HG03558 (cell line): ENCODE data around the gene ZBTB43.

Experiments used
- ATAC-seq: cut with Tn5 transposase; IDR thresholded peaks from one replicate; pipeline ENCODE4 v1.9.1; 2021; ENCODE audit warnings: moderate number of reproducible peaks; ENCODE audit not compliant: unreplicated experiment; ENCODE audit errors: extremely low read depth

The ZBTB43 gene

GRCh38 chr9:126883636-126884035, 78.8 kb downstream of the ZBTB43 start:
- no peak for ATAC-seq

GRCh38 chr9:126885131-126885641, 80.3 kb downstream of the ZBTB43 start:
- ATAC-seq = no peak

- no peak for ATAC-seq
Measured at GRCh38 chr9:126886034-126886822, 81.4 kb downstream of the ZBTB43 start.

GRCh38 chr9:126886897-126887296, 82.1 kb downstream of the ZBTB43 start:
- no peak for ATAC-seq
